NCI-H82 (cell line): ENCODE measurements around the gene CCN6.
A peak's percentile ranks its signal among the peaks of the same experiment; 100 is the strongest.

Experiments
- DNase-seq: peaks from one replicate; lab custom pipeline; 2025; lab: John Stamatoyannopoulos, UW

Gene CCN6

GRCh38 chr6:112054001-112054400 is at the start of gene CCN6:
Gene CCN6, plus strand, starts transcription at chr6:112054104. Its CDS starts 254 bp downstream, at chr6:112054358.
- DNase-seq, result no peak

GRCh38 chr6:112004201-112005012 is 49.5 kb upstream of the CCN6 start:
- no peak for DNase-seq

- DNase-seq, result peak; percentile 7
These were observed 48.9 kb upstream of the CCN6 start for GRCh38 chr6:112005013-112005371.

GRCh38 chr6:112007254-112007653 is 46.6 kb upstream of the CCN6 start:
- no peak for DNase-seq

GRCh38 chr6:112007805-112008204 is 46.1 kb upstream of the CCN6 start:
- DNase-seq, result no peak

- no peak for DNase-seq
These were observed 45.4 kb upstream of the CCN6 start for GRCh38 chr6:112008482-112008881.

- DNase-seq, result no peak
These were observed 43.6 kb upstream of the CCN6 start for GRCh38 chr6:112010328-112010727.

GRCh38 chr6:112013051-112013450 is 40.9 kb upstream of the CCN6 start:
- no peak for DNase-seq

GRCh38 chr6:112014483-112014882 is 39.4 kb upstream of the CCN6 start:
- peak; percentile 39 for DNase-seq

GRCh38 chr6:112015725-112016124 is 38.2 kb upstream of the CCN6 start:
- DNase-seq, result no peak

GRCh38 chr6:112016320-112016719 is 37.6 kb upstream of the CCN6 start:
- DNase-seq, result no peak

- DNase-seq, result no peak
These were observed 36.7 kb upstream of the CCN6 start for GRCh38 chr6:112017169-112017568.

- no peak for DNase-seq
These were observed 36.0 kb upstream of the CCN6 start for GRCh38 chr6:112017760-112018537.

- no peak for DNase-seq
These were observed 35.1 kb upstream of the CCN6 start for GRCh38 chr6:112018619-112019416.

GRCh38 chr6:112019589-112019988 is 34.3 kb upstream of the CCN6 start:
- no peak for DNase-seq

- DNase-seq, result no peak
These were observed 32.1 kb upstream of the CCN6 start for GRCh38 chr6:112021691-112022310.

GRCh38 chr6:112022749-112023148 is 31.2 kb upstream of the CCN6 start:
- DNase-seq, result no peak

GRCh38 chr6:112024464-112024863 is 29.4 kb upstream of the CCN6 start:
- no peak for DNase-seq

- DNase-seq, result no peak
These were observed 27.0 kb upstream of the CCN6 start for GRCh38 chr6:112026933-112027332.

- no peak for DNase-seq
These were observed 25.8 kb upstream of the CCN6 start for GRCh38 chr6:112027942-112028674.
